Measurements from ENCODE around the gene ERGIC1.

GRCh38 chr5:172876578-172876977 is 42.5 kb downstream of the ERGIC1 start:
- TF ChIP-seq CTCF (IDR thresholded peaks at IDR 0.05 in 4 of 5, conservative IDR thresholded peaks at IDR 0.05 in 1 of 5) (no peak), POLR2A (IDR thresholded peaks at IDR 0.05) (no peak)
